ENCODE data around the gene COL8A1. TPM values are rescaled to one million over a fixed set of nuclear protein-coding genes. Genes with fewer than 3 reads are reported as not detected.

Gene COL8A1
- total RNA-seq, 1 experiment from 2014 or later = 0.08 TPM

GRCh38 chr3:99630815-99631214 is 7.6 kb upstream of the COL8A1 start:
- Histone ChIP-seq H3K4me1 (peaks cover 7% of the 10 kb centered on the region), H3K27ac (no peak overlapping the region), H3K36me3 (no peaks in the 10 kb centered on the region), H3K9me3 (replicated peaks) (no peaks in the 10 kb centered on the region), H3K27me3 (no peaks in the 10 kb centered on the region), H3K4me3 (no peak overlapping the region)
- DNase-seq = no peak

- H3K36me3 ChIP-seq = no peaks in the 10 kb centered on the region
- peaks cover 11% of the 10 kb centered on the region; the same call in 1 of the 2 replicates for H3K4me1 ChIP-seq
- H3K27ac ChIP-seq = no peak overlapping the region
- no peak for DNase-seq
- no peaks in the 10 kb centered on the region for H3K27me3 ChIP-seq
- H3K4me3 ChIP-seq = no peak overlapping the region
- H3K9me3 ChIP-seq (replicated peaks) = no peaks in the 10 kb centered on the region
Measured at GRCh38 chr3:99633887-99634558, 4.4 kb upstream of the COL8A1 start.

DNA sequence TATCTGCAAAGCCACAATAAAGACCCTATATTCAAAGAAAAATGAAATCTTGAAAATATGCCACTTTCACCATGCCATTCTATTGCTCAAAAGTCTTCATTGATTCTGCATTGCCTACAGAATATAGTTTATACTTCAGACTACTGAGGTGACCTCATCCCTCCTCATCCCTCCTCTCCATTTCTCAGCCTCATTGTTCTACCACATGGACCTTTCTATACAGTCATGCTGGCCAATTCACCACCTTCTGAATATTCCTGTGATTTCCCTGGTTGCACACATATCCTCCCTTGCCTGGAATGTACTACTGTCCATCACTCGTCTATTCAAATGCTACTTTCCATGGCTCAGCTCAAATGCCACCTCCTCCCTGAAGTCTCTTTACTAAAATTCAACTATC is 3.5 kb upstream of the COL8A1 start:
- no peaks in the 10 kb centered on the region for H3K27me3 ChIP-seq
- H3K4me3 ChIP-seq = no peak overlapping the region
- no peak overlapping the region for H3K27ac ChIP-seq
- no peak for DNase-seq
- H3K36me3 ChIP-seq = no peaks in the 10 kb centered on the region
- peaks cover 11% of the 10 kb centered on the region; the same call in 1 of the 2 replicates for H3K4me1 ChIP-seq
- H3K9me3 ChIP-seq (replicated peaks) = no peaks in the 10 kb centered on the region

GRCh38 chr3:99635348-99635747 is 3.0 kb upstream of the COL8A1 start:
- H3K27me3 ChIP-seq = no peaks in the 10 kb centered on the region
- no peak overlapping the region for H3K27ac ChIP-seq
- DNase-seq = no peak
- H3K9me3 ChIP-seq (replicated peaks) = no peaks in the 10 kb centered on the region
- no peak overlapping the region for H3K4me3 ChIP-seq
- H3K36me3 ChIP-seq = no peaks in the 10 kb centered on the region
- H3K4me1 ChIP-seq = peaks cover 11% of the 10 kb centered on the region; the same call in 1 of the 2 replicates

DNA sequence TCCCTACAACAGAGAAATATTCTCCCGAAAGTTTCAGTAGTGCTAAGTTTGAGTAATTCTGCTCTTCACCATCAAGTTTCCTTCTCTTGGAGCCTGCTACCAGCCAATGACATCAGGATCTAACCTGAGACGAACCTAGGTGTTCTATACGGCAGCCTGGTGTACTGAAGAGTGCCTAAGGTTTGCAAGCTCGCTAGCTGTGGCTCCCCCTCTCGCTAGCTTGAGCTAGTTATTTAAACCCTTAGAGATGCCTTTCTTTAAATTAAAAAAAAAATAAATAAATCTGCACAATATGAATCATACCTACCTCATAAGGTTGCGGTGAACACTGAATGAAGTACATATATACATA is 1.4 kb upstream of the COL8A1 start:
- Histone ChIP-seq H3K27ac (no peak overlapping the region), H3K9me3 (replicated peaks) (no peaks in the 10 kb centered on the region), H3K4me3 (no peak overlapping the region), H3K27me3 (no peaks in the 10 kb centered on the region), H3K4me1 (peaks cover 11% of the 10 kb centered on the region; the same call in 1 of the 2 replicates), H3K36me3 (no peaks in the 10 kb centered on the region)
- DNase-seq = no peak

GRCh38 chr3:99637368-99638111 is 854 bp upstream of the COL8A1 start:
- H3K4me3 ChIP-seq = peak overlapping the region; percentile 14
- no peaks in the 10 kb centered on the region for H3K9me3 ChIP-seq (replicated peaks)
- H3K27me3 ChIP-seq = no peaks in the 10 kb centered on the region
- peaks cover 11% of the 10 kb centered on the region; the same call in 1 of the 2 replicates for H3K4me1 ChIP-seq
- DNase-seq = peak in 1 of 2 experiments; percentile 56
- no peaks in the 10 kb centered on the region for H3K36me3 ChIP-seq
- no peak overlapping the region for H3K27ac ChIP-seq

- Histone ChIP-seq H3K27ac (no peak overlapping the region), H3K36me3 (no peaks in the 10 kb centered on the region), H3K9me3 (replicated peaks) (no peaks in the 10 kb centered on the region), H3K4me1 (peaks cover 20% of the 10 kb centered on the region), H3K27me3 (no peaks in the 10 kb centered on the region), H3K4me3 (no peak overlapping the region)
- no peak for DNase-seq
Measured at GRCh38 chr3:99639579-99639978, 1.2 kb downstream of the COL8A1 start.

GRCh38 chr3:99640214-99640851 is 1.9 kb downstream of the COL8A1 start:
- H3K36me3 ChIP-seq = no peaks in the 10 kb centered on the region
- no peak overlapping the region for H3K27ac ChIP-seq
- H3K9me3 ChIP-seq (replicated peaks) = no peaks in the 10 kb centered on the region
- DNase-seq = no peak
- no peak overlapping the region for H3K4me3 ChIP-seq
- H3K27me3 ChIP-seq = no peaks in the 10 kb centered on the region
- peaks cover 25% of the 10 kb centered on the region for H3K4me1 ChIP-seq

DNA sequence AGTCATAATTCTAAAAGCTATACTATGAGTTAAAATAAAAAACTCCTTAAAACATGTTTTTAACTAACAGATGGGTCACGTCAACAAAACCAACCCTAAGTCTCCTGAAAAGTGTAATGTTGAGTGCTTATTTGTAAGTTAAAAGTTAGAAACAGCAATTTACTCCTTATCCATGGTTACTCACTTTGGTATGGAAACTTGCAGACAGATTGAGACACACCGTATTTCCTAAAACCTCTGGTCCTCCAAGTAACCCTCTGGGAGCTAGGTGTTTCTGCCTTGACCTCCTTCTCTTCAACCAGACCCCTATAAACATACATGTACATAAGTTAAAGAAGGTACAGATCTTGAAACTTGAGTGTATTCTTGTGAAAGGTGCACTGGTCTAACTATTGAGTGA is 3.1 kb downstream of the COL8A1 start:
- Histone ChIP-seq H3K4me3 (no peak overlapping the region), H3K9me3 (replicated peaks) (no peaks in the 10 kb centered on the region), H3K36me3 (no peaks in the 10 kb centered on the region), H3K4me1 (peaks cover 37% of the 10 kb centered on the region), H3K27ac (no peak overlapping the region), H3K27me3 (no peaks in the 10 kb centered on the region)
- no peak for DNase-seq

DNA sequence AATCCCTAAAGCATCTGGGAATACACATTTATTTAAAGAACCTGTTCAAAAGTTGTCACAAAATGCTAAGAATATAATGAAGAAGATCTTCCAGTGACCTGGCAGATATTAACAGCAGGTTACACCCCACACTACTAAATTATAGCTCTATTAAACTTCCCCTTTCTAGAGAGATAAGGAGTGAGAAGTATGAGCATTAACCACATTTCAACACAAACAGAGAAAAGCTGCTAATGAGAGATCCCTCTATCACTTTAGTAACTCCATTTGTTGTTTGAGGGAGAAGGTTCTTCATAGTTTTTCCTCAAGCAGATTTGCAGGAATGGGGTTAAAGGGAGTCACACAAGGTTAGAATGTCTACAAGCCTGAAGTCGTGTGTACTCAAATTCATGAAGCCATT is 3.6 kb downstream of the COL8A1 start:
- Histone ChIP-seq H3K9me3 (replicated peaks) (no peaks in the 10 kb centered on the region), H3K4me3 (no peak overlapping the region), H3K27ac (no peak overlapping the region), H3K4me1 (peaks cover 37% of the 10 kb centered on the region), H3K36me3 (no peaks in the 10 kb centered on the region), H3K27me3 (no peaks in the 10 kb centered on the region)
- DNase-seq = no peak

DNA sequence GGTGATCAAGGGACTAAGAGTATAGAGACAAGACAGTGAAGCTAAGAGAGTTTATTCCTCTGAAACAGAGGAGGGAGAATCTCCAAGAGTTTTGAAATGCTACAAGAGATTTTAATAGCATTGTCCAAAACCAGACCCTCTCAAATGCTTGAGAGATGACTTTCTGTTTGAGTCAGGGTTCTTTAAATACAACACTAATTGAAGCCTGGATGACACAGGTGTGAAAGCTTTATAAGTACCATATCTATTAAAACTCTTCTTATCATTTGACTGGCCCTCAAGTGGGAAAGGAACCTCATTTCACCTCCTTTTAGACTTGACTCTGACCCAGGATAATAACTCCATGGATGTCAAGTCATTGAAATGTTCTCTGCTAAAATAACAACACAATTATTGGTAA is 5.6 kb downstream of the COL8A1 start:
- Histone ChIP-seq H3K4me1 (peaks cover 32% of the 10 kb centered on the region), H3K4me3 (no peak overlapping the region)

DNA sequence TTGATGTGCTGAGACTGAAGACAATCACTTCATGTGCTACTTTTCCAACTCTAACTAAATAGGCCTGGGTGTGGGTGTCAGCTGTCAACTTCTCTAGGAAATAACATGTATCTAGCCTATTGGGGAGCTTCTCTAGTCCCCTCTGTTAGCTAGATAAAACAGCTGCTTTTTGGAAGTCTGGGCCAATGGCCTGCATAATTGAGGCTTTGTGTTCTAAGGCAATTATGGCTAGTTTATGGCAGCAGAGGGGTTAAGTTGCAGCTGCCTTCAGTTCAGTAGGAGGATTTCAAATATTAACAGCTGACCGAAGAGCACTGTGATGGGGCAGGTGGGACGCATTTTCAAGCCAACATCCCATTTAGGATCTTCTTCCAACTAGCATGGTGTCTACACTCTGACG is 6.4 kb downstream of the COL8A1 start:
- Histone ChIP-seq H3K27me3 (no peaks in the 10 kb centered on the region), H3K9me3 (replicated peaks) (no peaks in the 10 kb centered on the region), H3K4me3 (peak overlapping the region; percentile 21), H3K27ac (peak overlapping the region; percentile 67), H3K4me1 (peaks cover 32% of the 10 kb centered on the region), H3K36me3 (no peaks in the 10 kb centered on the region)
- peak; percentile 85 to 98 for DNase-seq

More for the DNA sequence above, 5.6 kb downstream of the COL8A1 start:
- DNase-seq = no peak
- H3K27ac ChIP-seq = peak overlapping the region; percentile 67
- no peaks in the 10 kb centered on the region for H3K9me3 ChIP-seq (replicated peaks)
- no peaks in the 10 kb centered on the region for H3K27me3 ChIP-seq
- no peaks in the 10 kb centered on the region for H3K36me3 ChIP-seq

GRCh38 chr3:99645277-99646106 is 7.1 kb downstream of the COL8A1 start:
- Histone ChIP-seq H3K27ac (peak overlapping the region; percentile 67), H3K27me3 (no peaks in the 10 kb centered on the region), H3K36me3 (no peaks in the 10 kb centered on the region), H3K9me3 (replicated peaks) (no peaks in the 10 kb centered on the region), H3K4me1 (peaks cover 32% of the 10 kb centered on the region), H3K4me3 (peak overlapping the region; percentile 33)
- DNase-seq = peak; percentile 80 to 95

DNA sequence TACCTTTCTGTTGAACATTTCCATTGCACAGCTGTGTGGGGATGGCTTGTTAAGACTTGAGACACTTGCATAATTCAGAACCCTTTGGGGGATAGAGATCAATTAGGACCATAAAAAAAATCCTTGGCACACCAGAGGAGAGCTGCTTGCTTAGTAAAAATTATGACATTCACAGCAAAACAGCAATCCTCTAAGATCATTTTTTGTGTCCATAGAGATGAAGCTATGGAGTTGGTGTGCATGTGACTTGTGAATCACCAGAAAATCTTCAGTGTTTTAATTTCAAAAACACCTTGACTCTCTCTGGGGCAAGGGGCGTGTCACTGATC is 7.7 kb downstream of the COL8A1 start:
- Histone ChIP-seq H3K27me3 (no peaks in the 10 kb centered on the region), H3K9me3 (replicated peaks) (no peaks in the 10 kb centered on the region), H3K27ac (peak overlapping the region; percentile 67), H3K4me3 (peak overlapping the region; percentile 33), H3K4me1 (peaks cover 32% of the 10 kb centered on the region), H3K36me3 (no peaks in the 10 kb centered on the region)
- no peak for DNase-seq

DNA sequence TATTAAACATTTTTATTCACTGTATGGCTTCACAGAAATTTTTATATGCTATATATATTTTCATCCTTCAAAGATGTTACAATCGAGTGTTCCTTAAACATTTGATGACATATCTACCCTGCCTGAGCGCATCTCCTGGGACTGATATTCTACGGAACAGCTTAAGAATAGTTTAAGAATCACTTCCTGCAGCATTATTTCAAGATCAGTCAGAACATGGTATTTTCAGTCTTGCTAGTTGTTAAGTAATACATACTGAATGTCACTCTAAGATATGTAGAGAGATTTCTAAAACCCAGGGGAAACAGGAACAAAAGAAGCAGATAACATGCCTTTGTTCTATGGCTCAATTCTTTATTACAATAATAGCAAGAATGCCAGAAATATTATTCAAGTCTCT is 8.7 kb downstream of the COL8A1 start:
- no peaks in the 10 kb centered on the region for H3K9me3 ChIP-seq (replicated peaks)
- no peak overlapping the region for H3K27ac ChIP-seq
- peaks cover 39% of the 10 kb centered on the region for H3K4me1 ChIP-seq
- H3K27me3 ChIP-seq = no peaks in the 10 kb centered on the region
- no peak overlapping the region for H3K4me3 ChIP-seq
- no peaks in the 10 kb centered on the region for H3K36me3 ChIP-seq
- no peak for DNase-seq

Measured in SJCRH30 (cell line).